GM18502 (cell line): Measurements from ENCODE around the gene ITGAE.
A peak's percentile ranks its signal among the peaks of the same experiment; 100 is the strongest.

ENCODE experiments used
- ATAC-seq: cut with Tn5 transposase; IDR thresholded peaks from one replicate; pipeline ENCODE4 v1.9.1; 2021; ENCODE audit warnings: mild to moderate bottlenecking; ENCODE audit not compliant: unreplicated experiment, poor library complexity

The ITGAE gene

GRCh38 chr17:3678821-3679530 lies 122.0 kb downstream of the ITGAE start:
- ATAC-seq: no peak

GRCh38 chr17:3678095-3678820 lies 122.7 kb downstream of the ITGAE start:
- no peak for ATAC-seq

GRCh38 chr17:3675886-3676285 lies 125.1 kb downstream of the ITGAE start:
- no peak for ATAC-seq

GRCh38 chr17:3672571-3672970 lies 128.4 kb downstream of the ITGAE start:
- no peak for ATAC-seq

- ATAC-seq: no peak
These were observed 131.4 kb downstream of the ITGAE start for GRCh38 chr17:3669548-3669947.

- no peak for ATAC-seq
These were observed 132.0 kb downstream of the ITGAE start for GRCh38 chr17:3669085-3669347.

GRCh38 chr17:3668279-3669084 lies 132.5 kb downstream of the ITGAE start, which contains the start of the genes EMC6 and TAX1BP3:
TSS of gene EMC6 (plus strand) at chr17:3668812. CDS start at chr17:3669147, 335 bp downstream.
TSS of gene TAX1BP3 (minus strand) at chr17:3668578. CDS start at chr17:3668526, 52 bp downstream.
- peak; percentile 82 for ATAC-seq

- peak; percentile 2 for ATAC-seq
These were observed 133.4 kb downstream of the ITGAE start for GRCh38 chr17:3667366-3668278.

- ATAC-seq: no peak
These were observed 134.5 kb downstream of the ITGAE start for GRCh38 chr17:3666516-3666915.

- ATAC-seq: no peak
These were observed 135.2 kb downstream of the ITGAE start for GRCh38 chr17:3665834-3666233.
